Adipocyte (in vitro differentiated cells): ENCODE data around the gene TP53BP1.
A peak's percentile ranks its signal among the peaks of the same experiment; 100 is the strongest.

Experiments used
- DNase-seq: peaks from one replicate; pipeline ENCODE4 v3.0.0-alpha.2; 2015; ENCODE audit warnings: low read depth
- H3K27me3 ChIP-seq: replicated peaks from 2 replicates; pipeline ENCODE4 v1.7.0; 2013; ENCODE audit warnings: mild to moderate bottlenecking, low read length, moderate library complexity; ENCODE audit not compliant: control insufficient read depth, insufficient read depth
- H3K36me3 ChIP-seq: 2 replicates; pipeline ENCODE4 v1.7.0; 2013; ENCODE audit warnings: low read length, mild to moderate bottlenecking, moderate library complexity; ENCODE audit not compliant: control insufficient read depth, insufficient read depth, severe bottlenecking
- H3K4me1 ChIP-seq: 2 replicates; pipeline ENCODE4 v1.7.0; 2013; ENCODE audit warnings: mild to moderate bottlenecking, low read length, moderate library complexity; ENCODE audit not compliant: control insufficient read depth, insufficient read depth
- H3K4me3 ChIP-seq: 2 replicates; pipeline ENCODE4 v1.7.0; 2013; ENCODE audit warnings: mild to moderate bottlenecking, low read length, moderate library complexity
- H3K9ac ChIP-seq: 2 replicates; pipeline ENCODE4 v1.7.0; 2013; ENCODE audit warnings: mild to moderate bottlenecking, low read length, moderate library complexity
- H3K9me3 ChIP-seq: 2 replicates; pipeline ENCODE4 v1.7.0; 2013; ENCODE audit warnings: mild to moderate bottlenecking, low read length, moderate library complexity; ENCODE audit not compliant: control insufficient read depth

TP53BP1 gene

GRCh38 chr15:43527802-43528541, 35.0 kb upstream of the TP53BP1 start:
- DNase-seq = no peak
- Histone ChIP-seq H3K27me3 (no peaks in the 10 kb centered on the region), H3K4me1 (peaks cover 14% of the 10 kb centered on the region), H3K4me3 (no peak overlapping the region), H3K9ac (no peak overlapping the region), H3K9me3 (no peaks in the 10 kb centered on the region), H3K36me3 (peaks cover 44% of the 10 kb centered on the region)

- no peak for DNase-seq
- H3K9me3 ChIP-seq = no peaks in the 10 kb centered on the region
- no peak overlapping the region for H3K4me3 ChIP-seq
- H3K36me3 ChIP-seq = peaks cover 52% of the 10 kb centered on the region
- no peak overlapping the region for H3K9ac ChIP-seq
- no peaks in the 10 kb centered on the region for H3K27me3 ChIP-seq
- peaks cover 14% of the 10 kb centered on the region for H3K4me1 ChIP-seq
These were observed 34.3 kb upstream of the TP53BP1 start for GRCh38 chr15:43527016-43527801.

GRCh38 chr15:43526261-43526930, 33.4 kb upstream of the TP53BP1 start:
- no peak for DNase-seq
- Histone ChIP-seq H3K4me1 (peaks cover 12% of the 10 kb centered on the region), H3K9ac (no peak overlapping the region), H3K4me3 (no peak overlapping the region), H3K9me3 (no peaks in the 10 kb centered on the region), H3K36me3 (peaks cover 60% of the 10 kb centered on the region), H3K27me3 (no peaks in the 10 kb centered on the region)

DNA sequence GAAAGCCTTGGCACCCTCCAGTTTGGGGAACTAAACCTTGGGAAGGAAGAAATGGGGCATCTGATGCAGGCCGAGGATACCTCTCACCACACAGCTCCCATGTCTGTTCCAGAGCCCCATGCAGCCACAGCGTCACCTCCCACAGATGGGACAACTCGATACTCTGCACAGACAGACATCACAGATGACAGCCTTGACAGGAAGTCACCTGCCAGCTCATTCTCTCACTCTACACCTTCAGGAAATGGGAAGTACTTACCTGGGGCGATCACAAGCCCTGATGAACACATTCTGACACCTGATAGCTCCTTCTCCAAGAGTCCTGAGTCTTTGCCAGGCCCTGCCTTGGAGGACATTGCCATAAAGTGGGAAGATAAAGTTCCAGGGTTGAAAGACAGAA, 32.2 kb upstream of the TP53BP1 start:
- no peak for DNase-seq
- Histone ChIP-seq H3K9ac (no peak overlapping the region), H3K36me3 (peaks cover 72% of the 10 kb centered on the region), H3K27me3 (no peaks in the 10 kb centered on the region), H3K4me1 (peaks cover 4% of the 10 kb centered on the region), H3K4me3 (no peak overlapping the region), H3K9me3 (no peaks in the 10 kb centered on the region)

GRCh38 chr15:43524254-43524845, 31.4 kb upstream of the TP53BP1 start:
- Histone ChIP-seq H3K9me3 (no peaks in the 10 kb centered on the region), H3K4me1 (peaks cover 7% of the 10 kb centered on the region), H3K36me3 (peaks cover 66% of the 10 kb centered on the region), H3K27me3 (no peaks in the 10 kb centered on the region), H3K4me3 (no peak overlapping the region), H3K9ac (no peak overlapping the region)
- no peak for DNase-seq

GRCh38 chr15:43523646-43524045, 30.7 kb upstream of the TP53BP1 start:
- DNase-seq = no peak
- no peaks in the 10 kb centered on the region for H3K9me3 ChIP-seq
- no peaks in the 10 kb centered on the region for H3K27me3 ChIP-seq
- H3K4me1 ChIP-seq = peaks cover 14% of the 10 kb centered on the region
- H3K36me3 ChIP-seq = peaks cover 65% of the 10 kb centered on the region
- no peak overlapping the region for H3K4me3 ChIP-seq
- no peak overlapping the region for H3K9ac ChIP-seq

DNA sequence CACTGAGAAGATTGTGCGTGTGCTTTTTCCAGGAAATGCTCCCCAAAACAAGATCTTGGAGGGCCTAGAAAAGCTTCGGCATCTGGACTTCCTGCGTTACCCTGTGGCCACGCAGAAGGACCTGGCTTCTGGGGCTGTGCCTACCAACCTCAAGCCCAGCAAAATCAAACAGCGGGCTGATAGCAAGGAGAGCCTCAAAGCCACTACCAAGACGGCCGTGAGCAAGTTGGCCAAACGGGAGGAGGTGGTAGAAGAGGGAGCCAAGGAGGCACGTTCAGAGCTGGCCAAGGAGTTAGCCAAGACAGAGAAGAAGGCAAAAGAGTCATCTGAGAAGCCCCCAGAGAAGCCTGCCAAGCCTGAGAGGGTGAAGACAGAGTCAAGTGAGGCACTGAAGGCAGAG, 29.3 kb upstream of the TP53BP1 start:
- H3K9me3 ChIP-seq = no peaks in the 10 kb centered on the region

DNA sequence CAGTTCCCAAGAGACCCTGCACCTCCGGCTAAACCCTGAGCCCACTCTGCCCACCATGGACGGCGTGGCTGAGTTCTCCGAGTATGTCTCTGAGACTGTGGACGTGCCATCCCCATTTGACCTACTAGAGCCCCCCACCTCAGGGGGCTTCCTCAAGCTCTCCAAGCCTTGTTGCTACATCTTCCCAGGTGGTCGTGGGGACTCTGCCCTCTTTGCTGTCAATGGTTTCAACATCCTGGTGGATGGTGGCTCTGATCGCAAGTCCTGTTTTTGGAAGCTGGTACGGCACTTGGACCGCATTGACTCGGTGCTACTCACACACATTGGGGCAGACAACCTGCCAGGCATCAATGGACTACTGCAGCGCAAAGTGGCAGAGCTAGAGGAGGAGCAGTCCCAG, 28.5 kb upstream of the TP53BP1 start:
- H3K4me3 ChIP-seq = no peak overlapping the region
- H3K9me3 ChIP-seq = no peaks in the 10 kb centered on the region
- H3K4me1 ChIP-seq = peaks cover 18% of the 10 kb centered on the region
- no peaks in the 10 kb centered on the region for H3K27me3 ChIP-seq
- no peak for DNase-seq
- H3K9ac ChIP-seq = no peak overlapping the region
- peaks cover 62% of the 10 kb centered on the region for H3K36me3 ChIP-seq

More for the DNA sequence above, 29.3 kb upstream of the TP53BP1 start:
- no peak overlapping the region for H3K4me3 ChIP-seq
- no peak overlapping the region for H3K9ac ChIP-seq
- H3K27me3 ChIP-seq = no peaks in the 10 kb centered on the region
- no peak for DNase-seq
- H3K36me3 ChIP-seq = peaks cover 65% of the 10 kb centered on the region
- peaks cover 10% of the 10 kb centered on the region for H3K4me1 ChIP-seq

DNA sequence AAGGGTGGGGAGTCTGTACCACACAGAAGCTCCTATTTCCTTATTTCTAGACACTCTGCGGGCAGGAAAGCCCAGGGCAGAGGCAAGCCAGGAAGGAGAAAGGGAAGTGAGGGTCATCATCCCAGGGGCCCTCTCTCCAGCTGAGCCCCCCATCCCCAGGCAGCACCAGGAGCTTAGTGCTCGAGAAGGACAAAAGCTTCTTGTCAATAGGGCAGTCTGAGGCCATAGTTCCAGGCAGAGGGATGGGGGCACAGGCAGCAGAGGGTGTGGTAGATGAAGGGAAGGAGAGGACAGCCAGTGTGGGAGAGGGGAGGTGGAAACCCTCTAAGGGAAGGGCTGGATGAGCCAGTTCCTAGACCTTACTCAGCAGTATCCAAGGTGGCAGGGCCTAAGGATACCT, 27.2 kb upstream of the TP53BP1 start:
- Histone ChIP-seq H3K36me3 (peaks cover 50% of the 10 kb centered on the region), H3K27me3 (no peaks in the 10 kb centered on the region), H3K9ac (no peak overlapping the region), H3K9me3 (no peaks in the 10 kb centered on the region), H3K4me1 (peaks cover 30% of the 10 kb centered on the region), H3K4me3 (no peak overlapping the region)
- DNase-seq = no peak

GRCh38 chr15:43519196-43519595, 26.2 kb upstream of the TP53BP1 start:
- Histone ChIP-seq H3K4me3 (peak overlapping the region; percentile 95), H3K9ac (peak overlapping the region; percentile 93), H3K4me1 (peaks cover 35% of the 10 kb centered on the region), H3K27me3 (no peaks in the 10 kb centered on the region), H3K9me3 (no peaks in the 10 kb centered on the region), H3K36me3 (peaks cover 40% of the 10 kb centered on the region)
- DNase-seq = no peak

GRCh38 chr15:43518197-43518761, 25.3 kb upstream of the TP53BP1 start:
- H3K4me3 ChIP-seq = peak overlapping the region; percentile 95
- H3K27me3 ChIP-seq = no peaks in the 10 kb centered on the region
- H3K9me3 ChIP-seq = no peaks in the 10 kb centered on the region
- peak overlapping the region; percentile 93 for H3K9ac ChIP-seq
- H3K36me3 ChIP-seq = peaks cover 31% of the 10 kb centered on the region
- peak; percentile 67 for DNase-seq
- peaks cover 44% of the 10 kb centered on the region for H3K4me1 ChIP-seq
